ENCODE results near the gene GRHL1.

DNA sequence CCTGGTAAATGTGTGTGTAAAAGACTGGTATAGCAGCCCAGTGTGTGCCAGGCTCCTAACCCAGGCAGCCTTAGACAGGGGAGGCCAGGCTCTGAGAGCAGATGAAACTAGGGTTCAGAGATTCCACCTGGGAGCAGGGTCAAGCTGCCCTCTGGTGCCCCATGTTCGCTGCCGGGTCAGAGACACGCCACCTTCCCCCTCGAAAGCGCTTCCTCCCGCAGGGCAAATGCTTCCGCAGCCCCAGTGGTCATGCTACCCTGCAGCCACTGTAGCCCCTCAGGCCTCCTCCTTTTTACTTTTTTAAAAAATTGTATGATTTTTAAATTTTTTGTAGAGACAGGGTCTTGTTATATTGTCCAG is 81.2 kb downstream of the GRHL1 start:
- TF ChIP-seq CTCF (IDR thresholded peaks at IDR 0.05 in 8 of 11, conservative IDR thresholded peaks at IDR 0.05 in 3 of 11), result no peak
- no peak for TF ChIP-seq POLR2AphosphoS5 (IDR thresholded peaks at IDR 0.05)
